ENCODE measurements around the gene FAM72C.
"Not testable (repeated sequence)": the region's sequence is repeated elsewhere in the genome, so short reads cannot be mapped to it uniquely, and the experiment has no call there.

FAM72C gene

GRCh38 chr1:143971924-143972700, at the start of gene FAM72C:
Gene FAM72C, minus strand, starts transcription at chr1:143971986. Its CDS starts 845 bp downstream, at chr1:143971141.
- not testable (repeated sequence) for DNase-seq

GRCh38 chr1:144020001-144020738, 48.4 kb upstream of the FAM72C start:
- DNase-seq: not testable (repeated sequence)

- not testable (repeated sequence) for DNase-seq
Measured at GRCh38 chr1:144019101-144019500, 47.3 kb upstream of the FAM72C start.

GRCh38 chr1:144015180-144015966, 43.6 kb upstream of the FAM72C start:
- peak; percentile 0 for DNase-seq

GRCh38 chr1:144014528-144014927, 42.7 kb upstream of the FAM72C start:
- DNase-seq: not testable (repeated sequence)

- DNase-seq: not testable (repeated sequence)
Measured at GRCh38 chr1:144014121-144014520, 42.3 kb upstream of the FAM72C start.

GRCh38 chr1:144012168-144012733, 40.5 kb upstream of the FAM72C start:
- DNase-seq: not testable (repeated sequence)

GRCh38 chr1:144009410-144009809, 37.6 kb upstream of the FAM72C start:
- not testable (repeated sequence) for DNase-seq

- DNase-seq: not testable (repeated sequence)
Measured at GRCh38 chr1:144004259-144004658, 32.5 kb upstream of the FAM72C start.

- DNase-seq: not testable (repeated sequence)
Measured at GRCh38 chr1:144003306-144004029, 31.7 kb upstream of the FAM72C start.

- DNase-seq: not testable (repeated sequence)
Measured at GRCh38 chr1:144002141-144002881, 30.5 kb upstream of the FAM72C start.

GRCh38 chr1:144001077-144001476, 29.3 kb upstream of the FAM72C start:
- not testable (repeated sequence) for DNase-seq

- DNase-seq: not testable (repeated sequence)
Measured at GRCh38 chr1:143996020-143996419, 24.2 kb upstream of the FAM72C start.

GRCh38 chr1:143993301-143993907, 21.6 kb upstream of the FAM72C start:
- not testable (repeated sequence) for DNase-seq

- DNase-seq: not testable (repeated sequence)
Measured at GRCh38 chr1:143990699-143991098, 18.9 kb upstream of the FAM72C start.

GRCh38 chr1:143989719-143990118, 17.9 kb upstream of the FAM72C start:
- DNase-seq: not testable (repeated sequence)

GRCh38 chr1:143989427-143989712, 17.6 kb upstream of the FAM72C start:
- DNase-seq: not testable (repeated sequence)

GRCh38 chr1:143988602-143989426, 17.0 kb upstream of the FAM72C start:
- not testable (repeated sequence) for DNase-seq

GRCh38 chr1:143987868-143988267, 16.1 kb upstream of the FAM72C start:
- DNase-seq: not testable (repeated sequence)
